ENCODE data around the gene BICC1. TPM values are rescaled to one million over a fixed set of nuclear protein-coding genes. Genes with fewer than 3 reads are reported as not detected.

Gene BICC1
- total RNA-seq, 1 experiment from 2014 or later, result not detected

GRCh38 chr10:58515291-58515941 is 2.7 kb downstream of the BICC1 start:
- no peaks in the 10 kb centered on the region for H3K79me2 ChIP-seq (ENCODE audit: insufficient read depth, low read length)
- ChIA-PET POLR2A (no interaction called here), CTCF (no interaction called here), RAD21 (ENCODE audit: low non-redundant PET in 1 of 2, low total read pairs in 2 of 2, uncharacterized antibody in 2 of 2, unreplicated experiment in 2 of 2) (no interaction called here)
- no peak overlapping the region for H2AFZ ChIP-seq (ENCODE audit: low read depth, low read length, poor library complexity, severe bottlenecking)
- H3K4me1 ChIP-seq (ENCODE audit: control insufficient read depth in 1 of 2, insufficient read depth in 2 of 2, low read length in 2 of 2), result no peaks in the 10 kb centered on the region
- H3K4me2 ChIP-seq (ENCODE audit: low read length), result no peak overlapping the region
- H3K4me3 ChIP-seq (replicated peaks in 1 of 2; ENCODE audit: low read depth in 1 of 2, low read length in 2 of 2), result no peak overlapping the region
- H3K9me3 ChIP-seq (ENCODE audit: control insufficient read depth in 1 of 2, insufficient read depth in 1 of 2, low read depth in 1 of 2, low read length in 2 of 2), result no peaks in the 10 kb centered on the region
- no peak overlapping the region for H3K27ac ChIP-seq (ENCODE audit: low read depth, low read length)
- no peak for DNase-seq (ENCODE audit: low read depth, low spot score)
- intact Hi-C loops (cut with micrococcal nuclease), result no loop called here
- no peak for ATAC-seq
- BruUV-seq (replicated peaks), result no TSS peak
- H3K36me3 ChIP-seq (ENCODE audit: control insufficient read depth in 1 of 2, insufficient read depth in 2 of 2, low read length in 2 of 2), result no peaks in the 10 kb centered on the region
- no peak for TF ChIP-seq ZFX (IDR thresholded peaks at IDR 0.05)
- no peaks in the 10 kb centered on the region for H4K20me1 ChIP-seq (ENCODE audit: insufficient read depth)
- H3K27me3 ChIP-seq (ENCODE audit: insufficient read depth, low read length), result no peaks in the 10 kb centered on the region; the same call in 1 of the 2 replicates
- no peaks in the 10 kb centered on the region for H3K9me2 ChIP-seq (ENCODE audit: insufficient read depth)
- H3K9ac ChIP-seq (ENCODE audit: low read length), result no peak overlapping the region

GRCh38 chr10:58516119-58516518 is 3.4 kb downstream of the BICC1 start:
- ATAC-seq, result no peak
- H3K27me3 ChIP-seq (ENCODE audit: insufficient read depth, low read length), result peaks cover 6% of the 10 kb centered on the region; the same call in 1 of the 2 replicates
- H3K4me2 ChIP-seq (ENCODE audit: low read length), result no peak overlapping the region
- ChIA-PET POLR2A (no interaction called here), CTCF (no interaction called here), RAD21 (ENCODE audit: low non-redundant PET in 1 of 2, low total read pairs in 2 of 2, uncharacterized antibody in 2 of 2, unreplicated experiment in 2 of 2) (no interaction called here)
- no peaks in the 10 kb centered on the region for H4K20me1 ChIP-seq (ENCODE audit: insufficient read depth)
- no peak overlapping the region for H3K4me3 ChIP-seq (replicated peaks in 1 of 2; ENCODE audit: low read depth in 1 of 2, low read length in 2 of 2)
- H3K9me2 ChIP-seq (ENCODE audit: insufficient read depth), result no peaks in the 10 kb centered on the region
- no peaks in the 10 kb centered on the region for H3K36me3 ChIP-seq (ENCODE audit: control insufficient read depth in 1 of 2, insufficient read depth in 2 of 2, low read length in 2 of 2)
- BruUV-seq (replicated peaks), result no TSS peak
- no peaks in the 10 kb centered on the region for H3K4me1 ChIP-seq (ENCODE audit: control insufficient read depth in 1 of 2, insufficient read depth in 2 of 2, low read length in 2 of 2)
- no peaks in the 10 kb centered on the region for H3K79me2 ChIP-seq (ENCODE audit: insufficient read depth, low read length)
- H2AFZ ChIP-seq (ENCODE audit: low read depth, low read length, poor library complexity, severe bottlenecking), result no peak overlapping the region
- no peaks in the 10 kb centered on the region for H3K9me3 ChIP-seq (ENCODE audit: control insufficient read depth in 1 of 2, insufficient read depth in 1 of 2, low read depth in 1 of 2, low read length in 2 of 2)
- TF ChIP-seq REST (IDR thresholded peaks at IDR 0.05; ENCODE audit: low read depth), result no peak
- TF ChIP-seq JUND (IDR thresholded peaks at IDR 0.05), result no peak
- no peak for TF ChIP-seq SP1 (IDR thresholded peaks at IDR 0.05; ENCODE audit: low read depth)
- TF ChIP-seq ATF3 (IDR thresholded peaks at IDR 0.05), result no peak
- no peak for TF ChIP-seq SIN3A (IDR thresholded peaks at IDR 0.05; ENCODE audit: low read depth)
- TF ChIP-seq CBX3 (IDR thresholded peaks at IDR 0.05; ENCODE audit: low read depth), result no peak
- no peak for TF ChIP-seq ZNF274 (IDR thresholded peaks at IDR 0.05; ENCODE audit: low read depth, low read length)
- no peak for TF ChIP-seq EGR1 (IDR thresholded peaks at IDR 0.05; ENCODE audit: low read depth)
- TF ChIP-seq ZBTB33 (IDR thresholded peaks at IDR 0.05; ENCODE audit: extremely low read depth, insufficient replicate concordance, low read length), result no peak
- no peak for TF ChIP-seq MAX (IDR thresholded peaks at IDR 0.05)
- TF ChIP-seq SRF (IDR thresholded peaks at IDR 0.05; ENCODE audit: low read depth), result no peak
- no peak for TF ChIP-seq ELF1 (IDR thresholded peaks at IDR 0.05; ENCODE audit: borderline replicate concordance, low read depth)
- TF ChIP-seq RAD21 (IDR thresholded peaks at IDR 0.05; ENCODE audit: low read depth), result no peak
- H3K9ac ChIP-seq (ENCODE audit: low read length), result no peak overlapping the region
- H3K27ac ChIP-seq (ENCODE audit: low read depth, low read length), result no peak overlapping the region
- DNase-seq (ENCODE audit: low read depth, low spot score), result no peak
- intact Hi-C loops (cut with micrococcal nuclease), result no loop called here
